Measurements from ENCODE around the gene ITGA7. TPM values are rescaled to one million over a fixed set of nuclear protein-coding genes. Genes with fewer than 3 reads are reported as not detected.

ITGA7 gene
- total RNA-seq, 2 donors from 2014 or later: 11.4 to 52.1 TPM

DNA sequence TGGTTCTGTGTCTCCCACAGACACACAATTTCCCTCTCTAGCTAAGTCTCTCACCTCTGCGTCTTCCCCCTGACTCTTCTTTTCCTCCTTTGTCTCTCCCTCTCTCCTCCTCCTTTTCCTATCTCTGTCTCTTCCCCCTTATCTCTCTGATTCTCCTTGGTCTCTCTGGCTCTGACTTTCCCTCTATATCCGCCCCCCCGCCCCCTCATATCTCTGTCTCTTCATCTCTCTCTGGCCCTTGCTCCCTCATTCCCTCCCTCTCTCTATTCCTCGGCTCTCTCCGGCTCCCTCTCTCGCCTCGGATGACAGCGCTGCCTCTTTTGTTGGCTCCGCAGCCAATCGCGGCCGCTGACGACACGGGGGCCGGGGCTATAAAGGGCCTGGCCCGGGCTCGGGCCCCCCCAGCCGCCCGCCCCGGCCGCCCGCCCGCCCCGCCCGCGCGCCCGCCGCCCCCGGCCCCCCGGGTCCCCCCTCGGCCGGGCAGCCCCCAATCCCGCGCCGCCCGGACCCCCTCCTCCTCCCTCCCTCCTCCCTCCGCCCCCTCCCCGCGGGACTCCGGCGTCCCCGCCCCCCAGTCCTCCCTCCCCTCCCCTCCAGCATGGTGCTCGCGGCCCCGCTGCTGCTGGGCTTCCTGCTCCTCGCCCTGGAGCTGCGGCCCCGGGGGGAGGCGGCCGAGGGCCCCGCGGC lies 35.2 kb upstream of the ITGA7 start, which contains the start of gene GDF11:
TSS of gene GDF11 (plus strand) at position 404 of the 687 bp plus-strand sequence. CDS start at position 599, 195 bp downstream.
- Histone ChIP-seq H3K4me1 (peaks cover 31% of the 10 kb centered on the region), H3K27ac (peak within 1 kb of the TSS in 2 of 4 donors; percentile 6 to 32), H3K9me3 (no peaks in the 10 kb centered on the region), H3K36me3 (replicated peaks in 1 of 2; ENCODE audit: insufficient read depth in 1 of 2, low read depth in 2 of 2) (no peaks in the 10 kb centered on the region), H3K4me3 (peak within 1 kb of the TSS; percentile 28 to 31), H3K27me3 (no peaks in the 10 kb centered on the region)
- peak; percentile 56 to 74 (median 68) for DNase-seq
- ATAC-seq: peak; percentile 56
- intact Hi-C loops (cut with DNase I): loop anchor here (10.0 kb wide), 3 partner anchors 82 to 292 kb away; partner anchors contain the start of gene DNAJC14
- TF ChIP-seq, protein P1, sequence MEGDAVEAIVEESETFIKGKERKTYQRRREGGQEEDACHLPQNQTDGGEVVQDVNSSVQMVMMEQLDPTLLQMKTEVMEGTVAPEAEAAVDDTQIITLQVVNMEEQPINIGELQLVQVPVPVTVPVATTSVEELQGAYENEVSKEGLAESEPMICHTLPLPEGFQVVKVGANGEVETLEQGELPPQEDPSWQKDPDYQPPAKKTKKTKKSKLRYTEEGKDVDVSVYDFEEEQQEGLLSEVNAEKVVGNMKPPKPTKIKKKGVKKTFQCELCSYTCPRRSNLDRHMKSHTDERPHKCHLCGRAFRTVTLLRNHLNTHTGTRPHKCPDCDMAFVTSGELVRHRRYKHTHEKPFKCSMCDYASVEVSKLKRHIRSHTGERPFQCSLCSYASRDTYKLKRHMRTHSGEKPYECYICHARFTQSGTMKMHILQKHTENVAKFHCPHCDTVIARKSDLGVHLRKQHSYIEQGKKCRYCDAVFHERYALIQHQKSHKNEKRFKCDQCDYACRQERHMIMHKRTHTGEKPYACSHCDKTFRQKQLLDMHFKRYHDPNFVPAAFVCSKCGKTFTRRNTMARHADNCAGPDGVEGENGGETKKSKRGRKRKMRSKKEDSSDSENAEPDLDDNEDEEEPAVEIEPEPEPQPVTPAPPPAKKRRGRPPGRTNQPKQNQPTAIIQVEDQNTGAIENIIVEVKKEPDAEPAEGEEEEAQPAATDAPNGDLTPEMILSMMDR (IDR thresholded peaks at IDR 0.05): no peak
- peak in 2 of 3 donors; percentile 32 to 49 for TF ChIP-seq POLR2A (IDR thresholded peaks at IDR 0.05)
- 1 to 2% methylated on average over 10 to 11 of the region's 53 CpGs for WGBS, 2 donors

DNA sequence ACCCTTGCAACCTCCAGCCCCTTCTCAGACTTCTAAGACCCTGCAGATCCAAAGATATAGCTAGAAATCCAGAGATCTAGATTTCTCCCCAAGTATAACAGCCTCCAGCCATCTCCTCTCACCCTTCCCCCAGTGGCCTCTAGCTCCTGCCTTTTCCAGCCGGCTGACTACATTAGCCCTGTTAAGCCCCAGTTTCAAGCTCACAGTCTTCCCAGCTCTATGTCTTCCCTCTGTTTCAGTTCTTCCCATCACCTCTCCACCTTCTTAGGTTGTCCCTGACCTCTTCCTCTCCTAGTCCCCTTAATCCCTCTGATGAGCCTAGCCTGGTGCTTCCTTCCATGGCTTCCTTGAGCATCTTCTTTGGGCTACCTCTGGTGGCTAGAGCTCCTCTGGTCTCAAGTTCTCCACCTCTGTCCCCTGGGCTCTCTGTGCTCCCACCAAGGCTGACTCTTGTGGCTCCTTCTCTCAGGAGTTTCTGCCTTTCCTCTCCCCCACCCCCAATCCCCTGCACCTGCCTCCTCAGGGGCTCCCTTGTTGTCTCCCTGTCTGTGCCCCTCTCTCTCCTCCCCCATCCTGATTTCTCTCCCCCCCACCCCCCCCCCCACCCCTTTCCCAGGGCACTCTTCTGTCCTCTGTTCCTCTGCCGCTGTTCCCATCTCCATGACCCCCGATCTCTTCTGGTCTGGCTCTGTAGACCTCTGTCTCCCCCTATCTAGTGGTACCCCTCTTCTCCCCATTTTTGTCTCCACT lies 34.4 kb upstream of the ITGA7 start:
- Histone ChIP-seq H3K4me1 (peaks cover 39% of the 10 kb centered on the region), H3K9me3 (no peaks in the 10 kb centered on the region), H3K36me3 (replicated peaks in 1 of 2; ENCODE audit: insufficient read depth in 1 of 2, low read depth in 2 of 2) (no peaks in the 10 kb centered on the region), H3K27ac (no peak overlapping the region), H3K27me3 (no peaks in the 10 kb centered on the region), H3K4me3 (no peak overlapping the region)
- TF ChIP-seq POLR2A (IDR thresholded peaks at IDR 0.05): no peak
- TF ChIP-seq, protein P1 (IDR thresholded peaks at IDR 0.05): no peak
- intact Hi-C loops (cut with DNase I): loop anchor here (10.0 kb wide), 3 partner anchors 83 to 293 kb away; partner anchors contain the start of gene DNAJC14
- DNase-seq (no peak), ATAC-seq (no peak)
- WGBS, 2 donors: 30 to 39% methylated on average over 3 of the region's 3 CpGs

DNA sequence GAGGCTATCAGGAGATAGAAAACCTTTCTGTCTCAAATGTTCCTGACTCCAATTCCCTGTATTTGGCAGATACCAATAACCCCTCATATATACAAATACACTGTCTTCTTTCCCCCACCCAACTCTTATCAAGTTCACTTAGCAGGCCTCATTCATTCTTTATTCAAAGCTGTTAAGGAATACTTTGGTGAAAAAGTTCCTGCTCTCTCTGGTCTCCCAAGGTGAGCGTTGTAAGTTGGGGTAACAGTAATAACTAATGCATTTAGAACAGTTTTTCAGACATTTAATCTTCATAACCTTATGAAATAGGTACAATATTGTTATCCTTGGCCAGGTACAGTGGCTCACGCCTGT lies 31.3 kb upstream of the ITGA7 start:
- Histone ChIP-seq H3K4me1 (peaks cover 26% of the 10 kb centered on the region), H3K27me3 (no peaks in the 10 kb centered on the region), H3K36me3 (replicated peaks in 1 of 2; ENCODE audit: insufficient read depth in 1 of 2, low read depth in 2 of 2) (no peaks in the 10 kb centered on the region), H3K4me3 (no peak overlapping the region), H3K9me3 (no peaks in the 10 kb centered on the region), H3K27ac (peak overlapping the region in 1 of 4 donors; percentile 65)
- DNase-seq: no peak
- intact Hi-C loops (cut with DNase I): no loop called here
- ATAC-seq: no peak
- WGBS, 2 donors: 65 to 71% methylated on average over 2 of the region's 2 CpGs
- TF ChIP-seq POLR2A (IDR thresholded peaks at IDR 0.05): no peak
- TF ChIP-seq, protein P1 (IDR thresholded peaks at IDR 0.05): no peak

GRCh38 chr12:55738123-55739024 lies 30.7 kb upstream of the ITGA7 start:
- DNase-seq: peak; percentile 79 to 85 (median 82)
- H3K4me1 ChIP-seq: peaks cover 20% of the 10 kb centered on the region
- no peaks in the 10 kb centered on the region for H3K27me3 ChIP-seq
- no peaks in the 10 kb centered on the region for H3K9me3 ChIP-seq
- peak overlapping the region in 1 of 2 donors; percentile 17 for H3K4me3 ChIP-seq
- ATAC-seq: peak; percentile 62
- peak in 1 of 3 donors; percentile 14 for TF ChIP-seq POLR2A (IDR thresholded peaks at IDR 0.05)
- TF ChIP-seq, protein P1 (IDR thresholded peaks at IDR 0.05): peak; percentile 59 to 97 (median 91)
- H3K27ac ChIP-seq: peak overlapping the region; percentile 23 to 80 (median 68)
- intact Hi-C loops (cut with DNase I): no loop called here
- no peaks in the 10 kb centered on the region for H3K36me3 ChIP-seq (replicated peaks in 1 of 2; ENCODE audit: insufficient read depth in 1 of 2, low read depth in 2 of 2)
- 3 to 6% methylated on average over 13 to 14 of the region's 14 CpGs for WGBS, 2 donors
